Esophagus squamous epithelium (tissue), 5 donors: ENCODE results near the gene ZBTB46. TPM values are rescaled to one million over a fixed set of nuclear protein-coding genes. Genes with fewer than 3 reads are reported as not detected.

ENCODE experiments used
- DNase-seq: peaks from one replicate; lab custom pipeline; 2025; lab: John Stamatoyannopoulos, UW
- H3K27ac ChIP-seq, 4 donors: fragments of 200-600 bp; sonication (generic); one replicate each; pipeline ENCODE4 v1.5.1; 2016 to 2019; ENCODE audit warnings: mild to moderate bottlenecking in 1 of 4
- H3K27me3 ChIP-seq, 4 donors: fragments of 200-600 bp; sonication (generic); 1 replicate in 3 of 4; 2 replicates in 1 of 4; pipeline versions ENCODE4 v1.5.1 to v1.6.0; 2017 to 2021; ENCODE audit warnings: antibody characterized with exemption in 1 of 4
- H3K36me3 ChIP-seq, 3 donors: fragments of 200-600 bp; sonication (generic); one replicate each; pipeline ENCODE4 v1.5.1; 2016 to 2019
- H3K4me1 ChIP-seq, 3 donors: fragments of 200-600 bp; sonication (generic); one replicate each; pipeline ENCODE4 v1.5.1; 2017 to 2019
- H3K4me3 ChIP-seq, 4 donors: fragments of 200-600 bp; sonication (generic); 1 replicate in 3 of 4; 2 replicates in 1 of 4; pipeline ENCODE4 v1.5.1; 2016 to 2019; ENCODE audit warnings: mild to moderate bottlenecking in 2 of 4, moderate library complexity in 1 of 4
- H3K9me3 ChIP-seq, 3 donors: fragments of 200-600 bp; sonication (generic); one replicate each; pipeline ENCODE4 v1.5.1; 2016 to 2019
- CTCF ChIP-seq, 6 experiments: fragments of 450-650 bp in 4 of 6; fragments of 200-600 bp in 2 of 6; sonication (generic) in 2 of 6; IDR thresholded peaks; one replicate each; pipeline ENCODE4 v1.5.1; 2016 to 2019; ENCODE audit warnings: antibody characterized with exemption in 6 of 6, mild to moderate bottlenecking in 4 of 6, moderate library complexity in 4 of 6
- POLR2A ChIP-seq, 4 donors: fragments of 450-650 bp; IDR thresholded peaks; one replicate each; pipeline ENCODE4 v1.6.1; 2017; ENCODE audit warnings: antibody characterized with exemption in 4 of 4, mild to moderate bottlenecking in 4 of 4, moderate library complexity in 3 of 4
- WGBS, 2 donors: methylation state at CpG; one replicate each; pipeline ENCODE4 v1.1.5; 2018; 5-methylcytosine and 5-hydroxymethylcytosine counted together
- intact Hi-C: fragments of 100-400 bp; cut with DNase I; formaldehyde crosslinking; loops from one replicate; pipeline ENCODE4 v1.15.0; 2022
- total RNA-seq, 4 donors: library from RNA; depleted of rRNA; stranded (reverse); fragments of >200 nt; gene quantifications; one replicate each; pipeline ENCODE4 v1.1.0, GENCODE V29; 2016
- donor health status: DM: yes; HTN: yes; CAD: no.

Gene ZBTB46
- total RNA-seq, 4 donors from 2014 or later = 0.79 to 4.2 (median 2.0) TPM

- H3K9me3 ChIP-seq = no peaks in the 10 kb centered on the region
- DNase-seq = no peak
- TF ChIP-seq CTCF (IDR thresholded peaks at IDR 0.05) (no peak), POLR2A (IDR thresholded peaks at IDR 0.05) (no peak)
- peaks cover 0 to 64% (median 0%) of the 10 kb centered on the region in 4 donors for H3K27me3 ChIP-seq
- no peaks in the 10 kb centered on the region for H3K36me3 ChIP-seq
- H3K4me3 ChIP-seq = peak overlapping the region; percentile 48 to 79 (median 60)
- WGBS, 2 donors = 0% methylated on average over 3 of the region's 55 CpGs; no CpG with 5 or more reads in 1 of the 2 donors
- intact Hi-C loops = no loop called here
- H3K27ac ChIP-seq = peak overlapping the region; percentile 21 to 80 (median 54)
- H3K4me1 ChIP-seq = peaks cover 27 to 68% (median 27%) of the 10 kb centered on the region in 3 donors
These were observed 555 bp upstream of the ZBTB46 start for GRCh38 chr20:63831646-63831992.

GRCh38 chr20:63829945-63830835 lies 874 bp downstream of the ZBTB46 start:
- Histone ChIP-seq H3K9me3 (no peaks in the 10 kb centered on the region), H3K27ac (peak overlapping the region; percentile 49 to 83 (median 72)), H3K4me3 (peak overlapping the region; percentile 47 to 84 (median 59)), H3K36me3 (no peaks in the 10 kb centered on the region), H3K27me3 (peaks cover 0 to 77% (median 0%) of the 10 kb centered on the region in 4 donors), H3K4me1 (peaks cover 27 to 64% (median 27%) of the 10 kb centered on the region in 3 donors)
- no peak for DNase-seq
- no peak for TF ChIP-seq CTCF (IDR thresholded peaks at IDR 0.05)
- TF ChIP-seq POLR2A (IDR thresholded peaks at IDR 0.05) = no peak
- intact Hi-C loops = no loop called here
- WGBS, 2 donors = 1% methylated on average over 15 to 19 of the region's 99 CpGs

GRCh38 chr20:63829603-63829944 lies 1.5 kb downstream of the ZBTB46 start:
- Histone ChIP-seq H3K36me3 (no peaks in the 10 kb centered on the region), H3K9me3 (no peaks in the 10 kb centered on the region), H3K27ac (peak overlapping the region in 2 of 4 donors; percentile 49 to 83), H3K4me1 (peaks cover 24 to 58% (median 25%) of the 10 kb centered on the region in 3 donors), H3K4me3 (peak overlapping the region; percentile 47 to 84 (median 59)), H3K27me3 (peaks cover 0 to 79% (median 0%) of the 10 kb centered on the region in 4 donors)
- intact Hi-C loops = no loop called here
- TF ChIP-seq CTCF (IDR thresholded peaks at IDR 0.05) (no peak), POLR2A (IDR thresholded peaks at IDR 0.05) (no peak)
- DNase-seq = no peak
- WGBS, 2 donors = 8% methylated on average over 9 to 10 of the region's 10 CpGs

GRCh38 chr20:63828951-63829350 lies 2.1 kb downstream of the ZBTB46 start:
- H3K36me3 ChIP-seq = no peaks in the 10 kb centered on the region
- no peaks in the 10 kb centered on the region for H3K9me3 ChIP-seq
- intact Hi-C loops = no loop called here
- TF ChIP-seq POLR2A (IDR thresholded peaks at IDR 0.05) = no peak
- no peak for TF ChIP-seq CTCF (IDR thresholded peaks at IDR 0.05)
- no peak for DNase-seq
- H3K27ac ChIP-seq = peak overlapping the region in 1 of 4 donors; percentile 9
- 59 to 69% methylated on average over 2 to 5 of the region's 10 CpGs for WGBS, 2 donors
- peaks cover 0 to 79% (median 0%) of the 10 kb centered on the region in 4 donors for H3K27me3 ChIP-seq
- peaks cover 19 to 51% (median 20%) of the 10 kb centered on the region in 3 donors for H3K4me1 ChIP-seq
- peak overlapping the region in 2 of 4 donors; percentile 69 to 84 for H3K4me3 ChIP-seq

GRCh38 chr20:63828545-63828944 lies 2.5 kb downstream of the ZBTB46 start:
- Histone ChIP-seq H3K4me1 (peaks cover 19 to 47% (median 20%) of the 10 kb centered on the region in 3 donors), H3K9me3 (no peaks in the 10 kb centered on the region), H3K27ac (peak overlapping the region in 1 of 4 donors; percentile 9), H3K27me3 (peaks cover 0 to 77% (median 0%) of the 10 kb centered on the region in 4 donors), H3K36me3 (no peaks in the 10 kb centered on the region), H3K4me3 (peak overlapping the region in 1 of 4 donors; percentile 84)
- no peak for TF ChIP-seq POLR2A (IDR thresholded peaks at IDR 0.05)
- TF ChIP-seq CTCF (IDR thresholded peaks at IDR 0.05) = no peak
- intact Hi-C loops = no loop called here
- no peak for DNase-seq
- 80 to 84% methylated on average over 12 to 14 of the region's 14 CpGs for WGBS, 2 donors
